Measurements from ENCODE around the gene SZT2.

SZT2 gene

DNA sequence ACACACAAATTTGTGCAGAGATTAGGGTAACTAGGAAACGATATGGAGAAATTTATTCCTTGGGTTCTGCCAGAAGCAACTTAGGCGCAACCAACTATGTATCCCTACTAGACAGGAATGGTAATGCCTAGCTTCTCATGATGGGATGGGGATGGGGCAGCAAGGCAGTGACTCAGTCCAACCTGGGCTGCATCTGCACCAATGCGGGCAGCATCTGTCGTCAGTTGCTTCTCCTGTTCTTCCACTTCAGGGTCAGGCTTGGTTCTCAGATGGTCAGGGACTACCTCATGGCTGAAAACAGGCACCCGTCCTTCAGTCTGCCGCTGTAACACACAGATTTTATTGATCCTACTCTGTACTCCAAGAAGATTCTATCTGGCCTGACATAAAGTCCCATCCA, 3.0 kb upstream of the SZT2 start:
- in situ Hi-C loops (cut with HindIII; ENCODE audit: low sequenced_read_pairs), result no loop called here

DNA sequence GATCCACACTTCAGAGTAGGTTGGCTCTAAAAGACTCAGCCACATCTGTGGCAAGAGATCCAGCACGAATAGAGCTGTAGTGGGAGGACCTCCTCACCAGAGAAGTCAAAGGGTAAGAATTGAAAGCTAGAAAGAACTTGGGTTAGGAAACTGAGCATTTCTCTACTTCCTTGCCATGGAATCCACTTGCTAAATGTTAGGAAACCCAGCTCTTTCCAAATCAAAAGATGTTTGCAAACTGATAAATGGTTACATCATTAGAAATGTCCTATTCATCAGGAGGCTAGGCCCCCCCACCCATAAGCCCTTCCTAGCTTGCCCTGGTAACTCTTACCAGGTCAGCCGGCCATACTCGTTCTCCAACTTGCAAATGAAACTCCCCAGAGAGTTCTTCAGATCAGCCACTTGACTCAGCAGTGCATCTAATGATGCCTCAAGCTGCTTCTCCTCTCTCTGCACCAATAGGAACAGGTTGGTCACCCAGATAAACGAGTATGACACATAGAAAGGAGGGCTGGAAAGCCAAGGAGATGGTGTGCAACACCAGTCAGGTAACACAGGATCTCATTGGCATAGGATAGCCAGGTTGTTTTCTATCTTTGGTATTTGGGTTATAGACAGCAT, 1.6 kb upstream of the SZT2 start:
- in situ Hi-C loops (cut with HindIII; ENCODE audit: low sequenced_read_pairs), result no loop called here

DNA sequence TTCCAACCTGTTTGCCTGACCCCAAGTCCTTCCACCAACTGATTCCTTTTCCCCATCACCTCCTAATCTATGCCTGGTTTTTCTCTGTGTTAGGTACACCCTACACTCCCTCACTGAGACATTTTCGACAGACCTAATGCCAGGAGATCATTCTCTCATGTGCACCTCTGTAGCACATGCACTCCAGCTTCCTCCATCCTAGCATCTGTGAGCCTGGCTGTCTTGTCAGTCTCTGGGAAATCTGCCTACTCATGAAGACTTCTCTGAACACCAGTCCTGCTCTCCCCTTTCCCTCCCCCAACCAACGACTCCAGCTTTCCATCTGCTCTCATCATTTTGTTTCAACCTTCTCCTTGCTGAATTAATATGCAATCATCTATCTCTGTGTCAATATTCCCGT, 1.1 kb upstream of the SZT2 start:
- in situ Hi-C loops (cut with HindIII; ENCODE audit: low sequenced_read_pairs), result no loop called here

- in situ Hi-C loops (cut with HindIII; ENCODE audit: low sequenced_read_pairs), result no loop called here
These were observed 3.0 kb downstream of the SZT2 start for GRCh38 chr1:43392702-43393101.

DNA sequence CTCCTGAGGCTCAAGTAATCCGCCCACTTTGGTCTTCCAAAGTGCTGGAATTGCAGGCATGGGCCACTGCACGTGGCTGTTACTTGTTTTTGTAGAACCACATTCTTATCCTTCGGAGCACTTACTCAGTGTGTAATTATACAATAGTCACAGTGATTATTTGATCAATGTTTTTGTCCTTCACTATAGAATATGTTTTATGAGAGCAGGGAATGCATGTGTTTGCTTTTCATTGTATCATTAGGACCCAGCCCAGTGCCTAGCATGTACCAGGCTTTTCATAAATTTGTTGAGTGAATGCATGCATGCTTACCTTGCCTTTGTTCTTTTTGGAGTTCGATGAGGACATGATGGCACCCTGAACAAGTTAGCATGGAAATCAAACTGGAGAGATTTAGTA, 5.8 kb downstream of the SZT2 start:
- in situ Hi-C loops (cut with HindIII; ENCODE audit: low sequenced_read_pairs), result no loop called here

DNA sequence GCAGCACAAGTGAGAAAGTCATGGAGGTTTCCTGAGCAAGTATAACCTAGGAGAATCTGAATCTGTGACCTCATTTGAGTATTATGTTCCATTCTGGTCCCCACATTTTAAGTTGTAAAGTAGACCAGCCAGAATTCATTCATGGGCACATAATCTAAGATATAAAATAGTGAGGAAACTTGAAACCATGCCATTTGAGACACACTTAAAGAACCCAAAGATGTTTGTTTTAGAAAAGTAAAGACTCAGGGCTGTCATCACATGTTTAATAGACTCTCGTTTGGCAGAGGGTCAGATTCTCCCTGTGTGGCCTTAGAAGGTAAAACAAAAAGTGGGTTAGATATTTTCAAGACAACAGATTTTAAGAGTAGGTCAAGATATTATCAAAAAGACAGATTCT, 6.4 kb downstream of the SZT2 start:
- in situ Hi-C loops (cut with HindIII; ENCODE audit: low sequenced_read_pairs), result no loop called here

DNA sequence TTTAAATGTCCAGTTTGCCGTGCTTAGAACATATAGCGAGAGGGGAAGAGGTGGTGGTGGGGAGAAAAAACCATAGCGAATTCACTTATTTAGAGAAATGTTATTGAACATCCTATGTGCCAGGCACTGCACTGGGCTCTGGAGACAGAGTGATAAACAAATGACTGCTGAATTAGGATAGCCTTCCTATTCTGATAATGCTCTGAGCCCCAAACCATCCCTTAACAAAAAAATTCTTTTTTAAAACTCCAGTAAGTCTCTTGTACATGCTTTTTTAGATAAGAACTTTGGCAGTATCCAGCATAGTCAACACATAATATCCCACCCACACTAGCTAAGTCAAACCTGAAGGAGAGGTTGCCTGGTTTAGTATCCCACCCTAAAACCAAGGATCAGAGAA, 8.5 kb downstream of the SZT2 start:
- in situ Hi-C loops (cut with HindIII; ENCODE audit: low sequenced_read_pairs), result no loop called here

DNA sequence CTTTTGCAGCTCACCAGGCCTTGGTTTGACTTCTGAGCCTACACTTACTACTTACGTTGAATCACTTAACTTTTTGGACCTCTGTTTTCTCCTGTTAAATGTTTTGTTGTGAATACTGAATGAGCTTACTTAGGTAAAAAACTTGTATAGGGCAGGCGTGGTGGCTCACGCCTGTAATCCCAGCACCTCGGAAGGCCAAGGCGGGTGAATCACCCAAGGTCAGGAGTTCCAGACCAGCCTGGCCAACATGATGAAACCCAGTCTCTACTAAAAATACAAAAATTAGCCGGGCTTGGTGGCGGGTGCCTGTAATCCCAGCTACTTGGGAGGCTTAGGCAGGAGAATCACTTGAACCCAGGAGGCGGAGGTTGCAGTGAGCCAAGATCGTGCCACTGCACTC, 10.7 kb downstream of the SZT2 start:
- in situ Hi-C loops (cut with HindIII; ENCODE audit: low sequenced_read_pairs), result loop anchor here (25.0 kb wide), 1 partner anchor 163 kb away; no protein-coding TSS in a partner anchor

GRCh38 chr1:43402089-43402865, 12.6 kb downstream of the SZT2 start:
- in situ Hi-C loops (cut with HindIII; ENCODE audit: low sequenced_read_pairs), result loop anchor here (25.0 kb wide), 1 partner anchor 165 kb away; no protein-coding TSS in a partner anchor

GRCh38 chr1:43404353-43404752, 14.7 kb downstream of the SZT2 start:
- in situ Hi-C loops (cut with HindIII; ENCODE audit: low sequenced_read_pairs), result loop anchor here (25.0 kb wide), 1 partner anchor 167 kb away; no protein-coding TSS in a partner anchor

DNA sequence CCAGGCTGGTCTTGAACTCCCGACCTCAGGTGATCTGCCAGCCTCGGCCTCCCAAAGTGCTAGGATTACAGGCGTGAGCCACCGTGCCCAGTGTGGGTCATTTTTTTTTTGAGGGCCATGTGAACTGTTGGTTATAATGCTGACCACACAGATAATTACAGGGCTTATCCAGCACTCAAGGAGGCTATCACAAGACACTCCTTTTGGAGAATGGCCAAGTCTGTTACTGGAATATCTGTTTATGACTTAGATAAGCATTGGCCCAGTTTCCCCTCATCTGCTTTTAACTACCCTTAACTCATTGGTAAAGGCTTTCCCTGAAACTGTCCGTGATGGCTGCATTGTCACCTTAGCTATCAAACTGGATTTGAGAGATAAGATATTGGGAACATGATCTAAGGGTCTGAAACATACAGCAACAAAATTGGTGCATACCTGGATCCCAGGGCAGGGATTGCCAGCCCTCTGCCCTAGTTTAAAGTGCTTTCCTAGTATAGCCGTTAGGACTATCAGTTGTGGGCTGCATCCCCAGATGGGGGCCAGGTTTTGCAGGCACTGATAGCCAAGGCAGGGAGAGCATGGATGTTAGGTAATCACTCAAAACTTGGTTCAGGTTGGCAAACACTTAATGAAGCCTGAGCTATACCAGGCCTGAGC, 15.6 kb downstream of the SZT2 start:
- in situ Hi-C loops (cut with HindIII; ENCODE audit: low sequenced_read_pairs), result loop anchor here (25.0 kb wide), 1 partner anchor 168 kb away; no protein-coding TSS in a partner anchor

GRCh38 chr1:43405876-43406234, 16.2 kb downstream of the SZT2 start:
- in situ Hi-C loops (cut with HindIII; ENCODE audit: low sequenced_read_pairs), result loop anchor here (25.0 kb wide), 1 partner anchor 169 kb away; no protein-coding TSS in a partner anchor

- in situ Hi-C loops (cut with HindIII; ENCODE audit: low sequenced_read_pairs), result loop anchor here (25.0 kb wide), 1 partner anchor 173 kb away; no protein-coding TSS in a partner anchor
These were observed 20.9 kb downstream of the SZT2 start for GRCh38 chr1:43410571-43410970.

DNA sequence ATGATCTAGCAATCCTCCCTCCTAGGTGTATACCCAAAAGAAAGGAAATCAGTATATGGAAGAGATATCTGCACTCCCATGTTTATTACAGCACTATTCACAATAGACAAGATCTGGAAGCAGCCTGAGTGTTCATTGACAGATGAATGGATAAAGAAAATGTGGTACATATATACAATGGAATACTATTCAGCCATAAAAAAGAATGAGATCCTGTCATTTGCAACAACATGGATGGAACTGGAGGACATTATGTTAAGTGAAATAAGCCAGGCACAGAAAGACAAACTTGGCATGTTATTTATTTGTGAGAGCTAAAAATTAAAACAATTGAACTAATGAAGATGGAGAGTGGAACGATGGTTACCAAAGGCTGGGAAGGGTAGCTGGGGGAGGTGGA, 23.7 kb downstream of the SZT2 start:
- in situ Hi-C loops (cut with HindIII; ENCODE audit: low sequenced_read_pairs), result loop anchor here (25.0 kb wide), 1 partner anchor 176 kb away; no protein-coding TSS in a partner anchor

GRCh38 chr1:43414634-43415223, 25.0 kb downstream of the SZT2 start:
- in situ Hi-C loops (cut with HindIII; ENCODE audit: low sequenced_read_pairs), result loop anchor here (25.0 kb wide), 1 partner anchor 177 kb away; no protein-coding TSS in a partner anchor

- in situ Hi-C loops (cut with HindIII; ENCODE audit: low sequenced_read_pairs), result loop anchor here (25.0 kb wide), 1 partner anchor 179 kb away; no protein-coding TSS in a partner anchor
These were observed 26.2 kb downstream of the SZT2 start for GRCh38 chr1:43415901-43416300.

DNA sequence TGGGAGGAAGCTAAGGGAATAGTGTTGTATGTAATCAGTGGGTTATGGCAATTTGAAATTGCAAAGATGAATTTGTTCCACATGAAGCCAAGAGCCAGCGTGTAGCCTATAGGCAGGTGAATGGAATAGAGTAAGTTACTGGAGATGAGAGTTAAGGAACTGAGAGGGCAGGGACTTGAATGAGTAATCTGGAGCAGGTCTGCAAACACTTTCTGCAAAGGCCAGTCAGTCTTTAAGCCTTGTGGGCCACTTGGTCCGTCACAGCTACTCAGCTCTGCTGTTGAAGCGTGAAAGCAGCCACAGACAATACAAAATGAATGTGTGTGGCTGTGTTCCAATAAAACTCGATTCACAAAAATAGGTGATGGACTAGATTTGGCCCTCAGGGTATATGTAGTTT, 29.2 kb downstream of the SZT2 start:
- in situ Hi-C loops (cut with HindIII; ENCODE audit: low sequenced_read_pairs), result loop anchor here (25.0 kb wide), 1 partner anchor 182 kb away; no protein-coding TSS in a partner anchor

GRCh38 chr1:43419627-43420425, 30.1 kb downstream of the SZT2 start:
- in situ Hi-C loops (cut with HindIII; ENCODE audit: low sequenced_read_pairs), result loop anchor here (25.0 kb wide), 1 partner anchor 183 kb away; no protein-coding TSS in a partner anchor

DNA sequence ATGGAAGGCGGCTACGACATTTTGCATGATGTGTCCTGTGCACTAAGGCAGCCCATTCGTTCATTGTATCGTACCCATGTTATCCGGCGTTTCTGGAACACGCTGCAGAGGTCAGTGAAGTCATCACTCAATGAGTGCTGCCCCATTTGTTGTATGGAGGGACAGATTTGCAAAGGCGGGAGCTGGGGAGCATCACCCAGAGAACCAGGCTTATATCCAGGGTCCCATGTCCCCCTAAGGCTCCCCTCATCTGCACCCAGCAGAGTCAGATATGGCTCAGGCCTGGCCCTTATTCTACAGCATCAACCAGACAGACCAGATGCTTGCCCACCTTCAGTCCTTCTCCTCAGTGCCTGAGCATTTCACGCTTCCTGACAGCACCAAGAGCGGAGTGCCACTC, 31.2 kb downstream of the SZT2 start:
- in situ Hi-C loops (cut with HindIII; ENCODE audit: low sequenced_read_pairs), result loop anchor here (25.0 kb wide), 1 partner anchor 184 kb away; no protein-coding TSS in a partner anchor

DNA sequence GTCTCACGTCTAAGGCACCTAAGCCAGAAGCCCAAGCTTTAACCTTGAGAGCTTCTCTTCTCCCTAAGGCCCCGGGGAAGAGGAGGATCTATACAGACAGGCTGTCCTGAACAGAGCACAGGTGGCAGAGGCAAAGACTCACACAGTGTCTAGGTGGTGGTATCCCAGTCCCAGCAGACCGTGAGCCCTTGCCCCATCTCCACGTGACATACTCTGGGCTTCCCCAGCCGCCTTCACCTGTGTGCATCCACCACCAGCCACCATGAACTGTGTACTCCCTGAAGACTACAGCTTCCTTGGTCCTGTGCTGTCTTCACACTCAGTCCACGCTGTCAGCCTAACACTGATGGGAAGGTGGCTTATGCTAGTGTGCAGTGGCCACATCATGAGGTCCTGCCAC, 31.7 kb downstream of the SZT2 start:
- in situ Hi-C loops (cut with HindIII; ENCODE audit: low sequenced_read_pairs), result loop anchor here (25.0 kb wide), 1 partner anchor 184 kb away; no protein-coding TSS in a partner anchor
